Upper lobe of left lung (tissue), 4 donors: Measurements from ENCODE around the gene SOX10.

Experiments
- CTCF ChIP-seq, 6 experiments: fragments of 450-650 bp in 4 of 6; fragments of 200-600 bp in 2 of 6; sonication (generic) in 2 of 6; IDR thresholded peaks; one replicate each; pipeline ENCODE4 v1.5.1; 2016 to 2019; ENCODE audit warnings: antibody characterized with exemption in 6 of 6
- POLR2A ChIP-seq, 4 donors: fragments of 450-650 bp; IDR thresholded peaks; one replicate each; pipeline ENCODE4 v1.5.1; 2016 to 2017; ENCODE audit warnings: antibody characterized with exemption in 4 of 4, mild to moderate bottlenecking in 2 of 4
- POLR2AphosphoS5 ChIP-seq, 2 donors: sonication (generic); formaldehyde crosslinking; IDR thresholded peaks; one replicate each; pipeline ENCODE4 v1.5.1; 2017; ENCODE audit warnings: antibody characterized with exemption in 2 of 2

GRCh38 chr22:37942133-37942532, 42.2 kb downstream of the SOX10 start:
- TF ChIP-seq POLR2A (IDR thresholded peaks at IDR 0.05) (no peak), CTCF (IDR thresholded peaks at IDR 0.05) (no peak), POLR2AphosphoS5 (IDR thresholded peaks at IDR 0.05) (no peak)
